Islet of Langerhans (tissue), 1 donor: ENCODE results near the gene LRMDA.

ENCODE experiments used
- FAIRE-seq: peaks from one replicate; lab custom pipeline; 2011; peaks lifted over from hg19 to GRCh38; lab: Jason Lieb, UNC

Gene LRMDA

DNA sequence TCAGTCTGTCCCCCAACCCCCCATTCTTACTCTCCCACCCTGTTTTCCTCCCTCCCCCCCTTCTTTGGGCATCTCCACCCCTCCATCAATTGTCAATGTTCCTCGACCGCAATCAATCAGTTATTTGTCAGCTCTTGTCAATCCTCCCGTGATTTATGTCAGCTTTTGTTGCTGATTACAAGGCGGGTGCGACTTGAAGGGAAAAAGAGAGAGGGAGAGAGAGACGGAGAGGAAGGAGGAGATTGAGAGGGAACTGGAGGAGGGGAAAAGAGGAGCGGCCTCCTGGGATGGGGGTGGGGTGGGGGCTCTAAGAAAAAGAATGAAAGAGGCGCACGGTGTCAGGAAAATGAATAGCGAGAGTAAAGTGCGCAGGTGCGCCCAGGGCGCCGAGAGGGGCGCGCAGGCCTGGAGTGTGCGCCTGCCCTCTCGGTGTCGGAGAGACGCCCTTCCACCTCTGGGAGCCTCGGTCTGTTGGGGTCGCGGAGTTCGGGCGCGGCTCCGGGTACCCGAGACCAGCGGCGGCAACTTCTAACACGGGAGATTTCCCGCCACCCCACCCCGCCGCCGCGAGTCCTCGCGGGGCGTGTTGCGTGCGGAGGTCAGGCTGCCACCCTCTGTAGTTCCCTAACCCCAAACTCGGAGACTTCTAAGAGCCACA is 28.8 kb upstream of the LRMDA start:
- FAIRE-seq = no peak

- no peak for FAIRE-seq
These were observed 28.1 kb upstream of the LRMDA start for GRCh38 chr10:75403144-75403938.

GRCh38 chr10:75403939-75404814 is 27.2 kb upstream of the LRMDA start:
- no peak for FAIRE-seq

- no peak for FAIRE-seq
These were observed 26.4 kb upstream of the LRMDA start for GRCh38 chr10:75404815-75405597.

DNA sequence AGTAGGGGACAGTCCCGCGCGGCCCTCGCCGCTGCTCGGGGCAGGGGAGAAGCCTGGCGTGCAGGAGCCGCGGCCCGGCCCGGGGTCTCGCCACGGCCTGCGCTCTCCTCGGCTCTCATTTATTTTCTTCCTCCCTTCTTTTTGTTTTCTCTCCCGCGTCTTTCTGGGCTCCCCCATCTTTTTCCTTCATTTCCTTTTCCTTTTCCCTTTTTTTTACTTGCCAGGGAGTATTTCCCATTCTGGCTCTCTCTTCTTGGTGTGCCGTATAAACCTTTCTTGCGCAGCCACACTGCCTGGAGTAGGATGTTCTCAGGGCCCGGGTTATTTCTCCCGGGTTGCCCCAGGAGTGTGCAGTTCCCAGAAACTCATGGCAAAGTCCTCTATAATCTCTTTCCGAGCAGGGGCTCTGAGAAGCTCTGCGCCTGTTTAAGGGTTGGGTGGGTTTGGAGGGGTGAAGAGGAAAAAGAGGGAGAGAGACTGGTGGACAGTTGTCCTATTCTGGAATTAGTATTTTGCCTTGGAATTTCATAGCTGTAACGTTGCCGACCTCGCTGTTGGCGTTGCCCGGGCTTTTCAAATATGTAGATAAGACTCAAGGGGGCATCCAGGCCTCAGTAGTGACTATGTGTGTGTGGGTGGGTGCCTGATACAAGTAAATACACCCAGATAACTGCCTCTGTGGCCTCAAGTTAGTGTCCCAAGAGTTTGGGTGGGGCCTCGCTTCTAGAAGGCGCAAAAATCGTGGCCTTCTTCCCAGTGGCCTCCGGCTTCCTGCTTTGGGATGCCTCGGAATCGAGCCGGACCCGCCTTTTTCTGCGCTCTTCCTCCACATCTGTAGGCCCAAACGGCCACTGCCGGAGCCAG is 25.6 kb upstream of the LRMDA start:
- no peak for FAIRE-seq

- no peak for FAIRE-seq
These were observed 24.8 kb upstream of the LRMDA start for GRCh38 chr10:75406462-75407223.

GRCh38 chr10:75407224-75407712 is 24.2 kb upstream of the LRMDA start:
- FAIRE-seq = no peak

- no peak for FAIRE-seq
These were observed 23.5 kb upstream of the LRMDA start for GRCh38 chr10:75407713-75408508.

- no peak for FAIRE-seq
These were observed 22.9 kb upstream of the LRMDA start for GRCh38 chr10:75408509-75408875.

- FAIRE-seq = no peak
These were observed 22.2 kb upstream of the LRMDA start for GRCh38 chr10:75408911-75409885.

- no peak for FAIRE-seq
These were observed 21.1 kb upstream of the LRMDA start for GRCh38 chr10:75410132-75411005.

GRCh38 chr10:75414527-75414926 is 16.9 kb upstream of the LRMDA start:
- no peak for FAIRE-seq

GRCh38 chr10:75417522-75417927 is 13.9 kb upstream of the LRMDA start:
- no peak for FAIRE-seq

DNA sequence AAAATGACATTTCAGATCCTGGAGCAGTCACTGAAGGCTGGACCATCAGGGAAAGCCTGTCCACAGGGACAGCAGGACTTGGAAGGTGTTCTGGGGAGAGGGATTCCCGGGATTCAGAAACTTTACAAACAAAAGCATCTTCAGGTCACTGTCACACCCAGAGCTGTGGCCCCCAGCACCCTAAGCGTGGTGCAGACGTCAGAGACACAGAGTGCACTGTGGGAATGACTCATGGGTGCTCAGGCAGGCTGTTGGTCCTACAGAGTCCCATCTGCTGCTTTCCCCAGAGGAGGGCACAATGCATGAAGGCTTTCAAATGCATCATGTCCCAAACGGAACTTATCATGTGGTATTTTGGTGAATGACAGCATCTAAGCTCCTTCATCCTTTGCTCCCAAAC is 13.1 kb upstream of the LRMDA start:
- no peak for FAIRE-seq

DNA sequence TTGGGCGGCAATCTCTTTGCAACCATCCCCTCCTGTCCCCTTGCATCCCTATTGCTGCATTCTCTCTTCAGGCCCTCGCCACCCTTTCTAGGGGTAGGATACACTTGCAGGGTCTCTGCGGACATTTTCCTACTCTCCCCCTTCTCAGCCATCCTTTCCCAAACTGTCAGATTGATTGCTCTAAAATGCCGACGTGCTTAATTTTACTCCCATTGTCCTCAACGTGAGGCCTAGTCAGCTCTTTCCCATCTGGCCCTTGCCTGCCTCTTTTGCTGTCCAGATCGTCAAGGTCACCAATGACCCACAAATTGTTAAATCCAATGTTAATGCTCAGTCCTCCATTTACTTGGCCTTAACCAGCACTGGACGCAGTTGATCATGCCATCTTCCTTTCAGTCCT is 12.7 kb upstream of the LRMDA start:
- FAIRE-seq = no peak

- no peak for FAIRE-seq
These were observed 8.5 kb upstream of the LRMDA start for GRCh38 chr10:75422913-75423312.

DNA sequence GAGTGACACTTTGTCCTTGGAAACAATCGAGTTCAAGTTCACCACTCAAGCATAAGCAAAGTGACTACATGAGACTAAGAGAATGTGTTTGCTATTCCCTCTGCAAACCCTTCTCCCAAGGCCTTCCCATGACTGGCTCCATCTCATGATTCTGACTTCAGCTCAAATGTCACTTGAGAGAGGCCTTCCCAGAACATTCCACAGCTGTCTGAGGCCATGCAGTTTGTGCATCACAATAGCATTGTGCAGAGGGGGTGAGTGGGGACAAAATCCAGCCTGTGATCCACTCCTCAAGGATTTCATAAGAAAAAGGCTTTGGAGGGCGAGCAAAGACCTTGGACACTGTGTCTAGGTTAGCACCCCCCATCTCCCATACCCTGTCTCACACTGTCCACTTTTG is 6.9 kb upstream of the LRMDA start:
- FAIRE-seq = no peak
